Mammary epithelial cell (primary cell): ENCODE data around the gene SLC35G4.
"Not testable (repeated sequence)": the region's sequence is repeated elsewhere in the genome, so short reads cannot be mapped to it uniquely, and the experiment has no call there.

ENCODE experiments used
- CTCF ChIP-seq, 2 donors: IDR thresholded peaks in 1 of 2; conservative IDR thresholded peaks in 1 of 2; 2 replicates each; pipeline ENCODE4 v1.5.1; 2011 to 2012; ENCODE audit warnings: inconsistent platforms in 2 of 2, low read length in 2 of 2, mild to moderate bottlenecking in 2 of 2, control low read depth in 1 of 2, low read depth in 1 of 2; ENCODE audit not compliant: insufficient read depth in 1 of 2; ENCODE audit errors: extremely low read depth in 1 of 2
- EZH2 ChIP-seq: IDR thresholded peaks from 2 replicates; pipeline ENCODE4 v1.6.1; 2012; ENCODE audit warnings: low read length, inconsistent platforms, borderline replicate concordance

- TF ChIP-seq CTCF (conservative IDR thresholded peaks at IDR 0.05 in 1 of 2, IDR thresholded peaks at IDR 0.05 in 1 of 2; ENCODE audit: extremely low read depth in 1 of 2, insufficient read depth in 1 of 2, low read depth in 1 of 2, low read length in 2 of 2); EZH2: not testable (repeated sequence)
Measured at GRCh38 chr18:11613611-11614010, 4.2 kb downstream of the SLC35G4 start.
